ENCODE results near the gene TRIO. TPM values are rescaled to one million over a fixed set of nuclear protein-coding genes. Genes with fewer than 3 reads are reported as not detected.

TRIO gene
- total RNA-seq, 4 donors from 2014 or later = 67.4 to 103 (median 94.7) TPM

GRCh38 chr5:14420101-14420811, 277.1 kb downstream of the TRIO start:
- DNase-seq = no peak
- H3K36me3 ChIP-seq = peaks cover 0 to 10% of the 10 kb centered on the region in 2 donors
- H3K27ac ChIP-seq = no peak overlapping the region
- WGBS, 2 donors = 61 to 71% methylated on average over 7 of the region's 7 CpGs
- TF ChIP-seq POLR2A (IDR thresholded peaks at IDR 0.05) (no peak), CTCF (IDR thresholded peaks at IDR 0.05) (no peak)
- H3K4me1 ChIP-seq = no peaks in the 10 kb centered on the region
- intact Hi-C loops (cut with DNase I) = no loop called here
- no peak overlapping the region for H3K4me3 ChIP-seq (replicated peaks in 1 of 3)
- no peaks in the 10 kb centered on the region for H3K27me3 ChIP-seq
- H3K9me3 ChIP-seq = no peaks in the 10 kb centered on the region

- 90 to 95% methylated on average over 8 of the region's 8 CpGs for WGBS, 2 donors
- intact Hi-C loops (cut with DNase I) = no loop called here
- Histone ChIP-seq H3K4me3 (replicated peaks in 1 of 3) (no peak overlapping the region), H3K4me1 (no peaks in the 10 kb centered on the region), H3K27me3 (no peaks in the 10 kb centered on the region), H3K36me3 (peaks cover 0 to 10% of the 10 kb centered on the region in 2 donors), H3K27ac (no peak overlapping the region), H3K9me3 (no peaks in the 10 kb centered on the region)
- TF ChIP-seq CTCF (IDR thresholded peaks at IDR 0.05) = no peak
- TF ChIP-seq POLR2A (IDR thresholded peaks at IDR 0.05) = no peak
- DNase-seq = no peak
Observed at GRCh38 chr5:14421851-14422250, 278.7 kb downstream of the TRIO start.

GRCh38 chr5:14424011-14424685, 281.0 kb downstream of the TRIO start:
- no peak for DNase-seq
- Histone ChIP-seq H3K36me3 (peaks cover 0 to 10% of the 10 kb centered on the region in 2 donors), H3K9me3 (no peaks in the 10 kb centered on the region), H3K4me3 (replicated peaks in 1 of 3) (no peak overlapping the region), H3K4me1 (peaks cover 0 to 3% of the 10 kb centered on the region in 2 donors), H3K27ac (no peak overlapping the region), H3K27me3 (no peaks in the 10 kb centered on the region)
- 90% methylated on average over 7 of the region's 7 CpGs for WGBS, 2 donors
- intact Hi-C loops (cut with DNase I) = no loop called here
- TF ChIP-seq POLR2A (IDR thresholded peaks at IDR 0.05) = no peak
- TF ChIP-seq CTCF (IDR thresholded peaks at IDR 0.05) = no peak

GRCh38 chr5:14425559-14425958, 282.4 kb downstream of the TRIO start:
- Histone ChIP-seq H3K4me3 (replicated peaks in 1 of 3) (no peak overlapping the region), H3K36me3 (peaks cover 0 to 5% of the 10 kb centered on the region in 2 donors), H3K27me3 (no peaks in the 10 kb centered on the region), H3K27ac (no peak overlapping the region), H3K4me1 (peaks cover 0 to 7% of the 10 kb centered on the region in 2 donors), H3K9me3 (no peaks in the 10 kb centered on the region)
- 95 to 98% methylated on average over 7 of the region's 7 CpGs for WGBS, 2 donors
- TF ChIP-seq POLR2A (IDR thresholded peaks at IDR 0.05) (no peak), CTCF (IDR thresholded peaks at IDR 0.05) (no peak)
- DNase-seq = no peak
- intact Hi-C loops (cut with DNase I) = no loop called here

GRCh38 chr5:14426521-14426920, 283.4 kb downstream of the TRIO start:
- Histone ChIP-seq H3K9me3 (no peaks in the 10 kb centered on the region), H3K4me3 (replicated peaks in 1 of 3) (no peak overlapping the region), H3K4me1 (peaks cover 0 to 7% of the 10 kb centered on the region in 2 donors), H3K27ac (no peak overlapping the region), H3K27me3 (no peaks in the 10 kb centered on the region), H3K36me3 (peaks cover 0 to 5% of the 10 kb centered on the region in 2 donors)
- intact Hi-C loops (cut with DNase I) = no loop called here
- WGBS, 2 donors = 96% methylated on average over 10 of the region's 10 CpGs
- DNase-seq = no peak
- TF ChIP-seq CTCF (IDR thresholded peaks at IDR 0.05) (no peak), POLR2A (IDR thresholded peaks at IDR 0.05) (no peak)
